Measurements from ENCODE around the gene RBKS. TPM values are rescaled to one million over a fixed set of nuclear protein-coding genes. Genes with fewer than 3 reads are reported as not detected.

The RBKS gene
- polyA plus RNA-seq, 3 donors: 7.9 to 8.9 (median 8.2) TPM

DNA sequence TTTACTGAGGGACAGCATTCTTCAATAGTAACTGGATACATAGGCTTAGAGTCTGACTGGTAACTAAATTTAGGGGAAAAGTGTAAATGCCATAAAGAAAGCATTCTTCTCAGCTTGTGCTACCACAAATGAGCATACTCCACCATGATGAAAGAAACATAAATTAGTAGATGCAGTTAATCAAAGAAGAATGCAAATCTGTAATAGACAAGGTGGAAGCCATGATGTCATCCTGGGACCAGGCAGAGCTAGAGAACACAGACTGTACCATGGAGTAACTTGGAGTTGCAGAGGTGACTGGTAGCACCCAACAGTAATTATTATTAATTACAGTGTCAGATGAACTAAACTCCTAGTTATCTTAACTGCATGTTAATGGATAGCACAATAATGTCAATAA lies 51.7 kb downstream of the RBKS start:
- DNase-seq (ENCODE audit: low read depth in 3 of 3, low spot score in 2 of 3): no peak

DNA sequence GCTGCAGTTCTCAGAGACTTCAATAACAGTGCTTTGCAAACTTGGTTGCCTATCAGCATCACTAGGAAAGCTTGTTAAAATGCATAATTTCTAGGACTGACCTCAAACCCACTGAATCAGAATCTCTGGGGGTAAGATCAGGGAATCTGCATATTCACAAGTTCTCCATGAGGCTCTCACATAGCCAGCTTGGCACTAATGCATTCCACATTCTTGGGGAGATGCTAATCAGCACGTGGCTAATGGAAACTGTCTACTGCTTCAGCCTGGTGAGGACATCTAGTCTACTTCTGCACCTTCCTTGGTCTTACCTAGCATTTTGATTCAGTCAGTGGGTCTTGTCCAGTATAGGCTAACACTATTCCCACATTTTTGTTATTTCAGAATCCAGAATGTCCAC lies 56.3 kb downstream of the RBKS start:
- DNase-seq (ENCODE audit: low read depth in 3 of 3, low spot score in 2 of 3): no peak

DNA sequence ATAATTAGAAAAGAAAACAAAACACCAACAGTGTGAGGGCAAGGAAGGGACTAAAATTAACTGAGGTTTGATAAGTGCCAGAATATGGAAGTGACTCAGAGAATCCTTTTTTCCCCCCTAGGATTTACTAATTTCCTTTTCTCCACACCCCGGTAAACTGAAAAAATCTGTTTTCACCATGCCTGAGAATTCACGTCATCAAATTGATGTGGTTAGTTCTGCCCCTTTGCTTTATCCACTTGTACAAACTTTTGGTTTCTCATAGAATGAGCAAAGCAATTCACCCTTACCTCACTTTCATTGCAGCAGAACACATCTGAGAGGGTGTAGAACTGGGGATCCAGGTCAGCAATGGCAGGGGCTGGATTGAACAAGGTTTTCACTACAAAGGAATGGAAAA lies 57.8 kb downstream of the RBKS start:
- no peak for DNase-seq (ENCODE audit: low read depth in 3 of 3, low spot score in 2 of 3)

DNA sequence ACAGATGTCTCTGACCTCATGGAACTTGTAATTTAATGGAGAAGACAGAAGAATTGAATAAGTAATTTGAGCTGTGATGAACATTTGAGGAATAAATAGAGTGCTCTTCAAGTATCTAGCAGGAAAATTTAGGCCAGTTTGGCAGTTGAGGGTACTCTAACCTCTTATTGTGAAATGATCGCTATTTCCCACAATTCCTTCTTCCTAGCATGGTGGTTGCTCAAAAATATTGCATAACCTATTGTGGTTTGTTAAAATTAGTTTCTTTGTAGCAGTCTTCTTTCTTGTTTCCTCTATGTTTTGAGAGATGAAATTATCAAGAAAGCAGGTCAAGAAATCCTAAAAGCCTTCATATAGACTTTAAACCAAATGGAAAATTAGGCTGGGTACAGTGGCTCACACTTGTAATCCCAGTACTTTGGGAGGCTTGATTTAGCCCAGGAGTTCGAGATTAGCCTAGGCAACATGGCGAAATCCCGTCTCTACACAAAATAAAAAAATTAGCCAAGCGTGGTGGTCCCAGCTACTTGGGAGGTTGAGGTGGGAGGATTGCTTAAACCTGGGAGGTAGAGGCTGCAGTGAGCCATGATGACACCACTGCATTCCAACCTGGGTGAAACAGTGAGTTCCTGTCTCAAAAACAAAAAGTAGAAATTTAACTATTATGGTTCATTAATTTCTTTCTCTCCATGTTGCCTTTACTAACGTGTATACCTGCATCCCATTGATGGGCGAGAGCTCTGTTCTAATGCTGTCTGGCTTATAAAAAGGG lies 58.7 kb downstream of the RBKS start:
- no peak for DNase-seq (ENCODE audit: low read depth in 3 of 3, low spot score in 2 of 3)

DNA sequence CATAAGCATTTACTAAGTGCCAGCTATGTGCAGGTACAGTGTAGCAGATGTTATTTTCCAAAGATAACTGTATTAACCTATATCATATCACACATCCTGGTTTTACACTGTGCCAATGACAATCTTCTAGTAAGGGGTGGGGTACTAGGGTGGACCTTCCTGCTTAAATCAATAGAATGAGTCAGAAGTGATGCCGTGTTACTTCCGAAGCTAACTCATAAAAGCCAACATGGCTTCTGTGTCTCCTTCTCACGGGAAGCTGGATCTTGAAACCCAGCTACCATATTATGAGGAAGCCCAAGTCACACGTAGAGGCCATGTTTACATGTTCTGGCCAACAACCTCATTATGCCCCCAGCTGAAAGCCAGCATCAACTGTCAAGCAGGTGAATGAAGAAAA lies 59.5 kb downstream of the RBKS start:
- no peak for DNase-seq (ENCODE audit: low read depth in 3 of 3, low spot score in 2 of 3)

DNA sequence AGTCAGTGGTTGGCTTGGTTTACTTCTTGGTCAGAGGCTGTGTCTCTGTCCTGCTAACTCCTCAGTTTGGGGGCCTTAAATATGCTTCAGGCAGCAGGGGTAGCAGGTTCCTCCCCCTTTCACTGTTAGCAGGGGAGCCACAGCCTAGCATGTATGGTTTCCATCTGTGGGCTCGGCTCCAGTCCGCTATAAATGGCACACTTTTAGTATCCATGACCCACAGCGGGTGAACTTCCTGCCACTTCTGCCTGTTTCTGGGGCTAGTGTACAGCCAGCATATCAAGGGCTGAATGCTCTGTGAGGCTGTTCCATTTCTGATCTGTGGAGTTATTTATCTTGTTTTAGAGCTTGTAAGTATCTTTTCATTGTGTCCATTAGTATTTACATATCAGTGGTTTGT lies 60.4 kb downstream of the RBKS start:
- no peak for DNase-seq (ENCODE audit: low read depth in 3 of 3, low spot score in 2 of 3)

DNA sequence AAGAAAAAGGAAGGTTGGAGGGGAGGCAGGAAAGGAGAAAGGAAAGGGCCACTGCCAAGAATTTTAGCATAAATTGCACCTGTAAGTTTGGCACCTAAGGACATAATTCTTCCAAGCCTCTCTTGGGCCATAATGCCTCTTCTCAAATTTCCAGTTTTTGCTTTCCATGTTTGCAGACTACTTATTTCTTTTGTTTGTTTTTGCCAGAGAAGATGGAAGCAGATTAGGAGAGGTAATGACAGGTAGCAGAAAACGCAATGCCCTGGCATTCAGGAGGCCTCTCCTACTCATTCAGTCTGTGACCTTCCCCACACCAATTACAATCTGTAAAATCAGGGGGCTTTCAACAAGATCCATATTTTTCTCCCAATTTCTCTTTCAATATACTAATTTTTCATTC lies 61.9 kb downstream of the RBKS start:
- no peak for DNase-seq (ENCODE audit: low read depth in 3 of 3, low spot score in 2 of 3)

DNA sequence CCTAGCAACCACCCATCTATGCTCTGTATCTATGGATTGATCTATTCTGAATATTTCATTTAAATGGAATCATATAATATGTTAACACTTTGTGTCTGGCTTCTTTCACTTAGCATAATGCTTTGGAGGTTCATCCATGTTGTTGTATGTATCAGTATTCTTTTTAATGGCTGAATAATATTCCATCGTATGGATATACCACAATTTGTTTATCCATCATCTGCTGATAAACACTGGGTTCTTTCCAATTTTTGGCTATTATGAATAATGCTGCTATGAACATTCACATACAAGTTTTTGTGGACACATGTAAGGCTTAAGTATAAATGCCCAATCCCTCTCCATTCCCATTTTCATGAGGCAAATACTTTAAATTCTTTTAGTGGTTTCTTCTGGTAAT lies 65.8 kb downstream of the RBKS start:
- no peak for DNase-seq (ENCODE audit: low read depth in 3 of 3, low spot score in 2 of 3)

DNA sequence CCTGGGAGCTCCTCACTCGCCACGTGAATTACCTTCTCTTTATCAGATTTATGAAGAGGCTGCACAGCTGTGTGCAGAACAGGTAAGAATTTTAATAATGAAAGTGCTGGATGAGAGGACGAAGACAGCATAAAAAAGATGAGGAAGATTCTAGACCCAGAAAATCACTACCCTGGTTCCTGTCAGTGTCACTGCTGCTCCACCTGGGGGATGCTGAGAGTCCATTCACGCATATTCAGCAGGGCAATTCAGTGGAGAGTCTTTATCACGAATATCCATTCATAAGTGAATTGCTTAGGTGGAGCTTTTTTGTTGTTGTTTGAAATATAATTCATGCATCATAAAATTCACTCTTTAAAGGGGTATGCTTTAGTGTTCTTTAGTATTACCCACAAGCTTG lies 66.6 kb downstream of the RBKS start:
- no peak for DNase-seq (ENCODE audit: low read depth in 3 of 3, low spot score in 2 of 3)

DNA sequence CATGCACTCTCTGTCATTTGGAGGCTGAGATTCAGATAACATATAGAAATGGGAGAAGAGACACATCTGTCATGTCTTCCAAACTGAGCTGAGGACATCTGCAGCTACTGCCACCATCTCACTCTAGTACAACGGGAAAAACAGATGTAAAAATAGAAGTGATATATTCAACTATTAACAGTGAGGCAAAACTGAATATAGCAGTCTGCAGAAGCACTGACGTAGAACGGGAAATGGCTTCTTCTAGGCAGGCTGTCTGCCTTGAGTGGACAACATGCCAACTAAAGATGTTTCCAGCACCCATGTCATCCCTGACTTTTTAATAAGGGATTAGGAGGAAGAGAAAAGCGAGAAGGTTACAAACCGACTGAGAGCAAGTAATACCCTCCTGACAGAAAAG lies 67.1 kb downstream of the RBKS start:
- no peak for DNase-seq (ENCODE audit: low read depth in 3 of 3, low spot score in 2 of 3)

DNA sequence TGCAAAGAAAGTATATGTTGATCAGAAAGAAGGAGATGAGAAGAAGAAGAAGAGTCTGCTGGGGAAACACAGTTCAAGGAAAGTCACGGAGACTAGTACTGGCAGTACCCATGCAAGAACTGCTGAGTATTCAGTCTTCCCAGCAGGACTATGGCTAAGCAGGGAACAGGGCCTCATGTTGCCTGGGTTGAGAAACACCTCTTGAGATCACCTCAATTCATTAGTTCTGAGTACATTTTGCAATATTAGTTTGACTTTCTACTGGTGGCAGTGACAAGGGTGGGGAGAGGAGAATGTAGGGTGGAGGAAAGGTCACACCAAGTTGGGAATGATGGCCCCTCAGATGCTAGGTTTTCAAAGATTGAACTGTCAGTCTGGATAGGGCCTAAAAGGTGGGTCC lies 68.1 kb downstream of the RBKS start:
- no peak for DNase-seq (ENCODE audit: low read depth in 3 of 3, low spot score in 2 of 3)

DNA sequence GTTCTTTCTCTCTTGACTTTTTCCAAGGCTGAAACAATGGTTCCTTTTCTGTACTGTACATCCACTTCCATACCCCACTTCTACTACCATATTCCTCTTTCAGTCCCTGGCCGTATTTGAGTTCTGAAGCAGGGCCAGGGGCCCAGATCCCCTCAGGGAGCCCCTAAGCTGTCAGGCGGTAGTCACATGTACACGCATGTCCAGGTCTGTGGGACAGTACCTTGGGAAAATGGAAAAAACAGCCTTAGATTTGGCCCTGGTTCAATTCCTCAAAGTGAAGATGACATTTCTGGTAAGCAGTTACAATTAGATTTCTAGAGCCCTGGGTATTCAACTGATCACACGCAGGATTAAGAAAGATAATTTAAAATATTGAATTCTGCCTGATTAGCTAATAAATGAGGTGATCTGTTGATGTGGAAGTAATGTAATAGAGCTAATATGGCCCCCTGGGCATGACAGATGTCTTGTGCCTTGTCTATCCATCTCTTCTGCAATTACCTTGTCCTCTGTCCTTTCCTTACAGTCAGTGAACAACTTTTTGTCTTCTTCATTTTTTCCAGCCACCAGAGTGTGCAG lies 74.2 kb downstream of the RBKS start:
- no peak for DNase-seq (ENCODE audit: low read depth in 3 of 3, low spot score in 2 of 3)

DNA sequence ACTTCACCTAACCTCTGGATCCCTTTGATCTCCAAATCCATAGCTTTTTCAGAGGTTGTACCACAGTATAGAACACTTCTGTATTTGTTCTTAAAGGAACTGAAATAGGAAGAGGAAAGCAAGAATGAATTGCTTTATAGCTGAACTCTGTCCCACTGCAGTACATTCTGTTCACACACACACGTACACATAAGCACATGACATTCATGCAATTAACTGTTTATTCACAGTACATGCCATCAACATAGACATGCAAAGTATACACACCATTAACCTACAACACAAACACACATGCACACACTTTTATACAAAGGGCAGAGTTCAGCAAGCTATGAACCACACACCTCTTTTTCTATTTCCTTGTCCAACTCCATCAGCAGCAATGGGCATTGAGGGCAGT lies 75.4 kb downstream of the RBKS start:
- no peak for DNase-seq (ENCODE audit: low read depth in 3 of 3, low spot score in 2 of 3)

DNA sequence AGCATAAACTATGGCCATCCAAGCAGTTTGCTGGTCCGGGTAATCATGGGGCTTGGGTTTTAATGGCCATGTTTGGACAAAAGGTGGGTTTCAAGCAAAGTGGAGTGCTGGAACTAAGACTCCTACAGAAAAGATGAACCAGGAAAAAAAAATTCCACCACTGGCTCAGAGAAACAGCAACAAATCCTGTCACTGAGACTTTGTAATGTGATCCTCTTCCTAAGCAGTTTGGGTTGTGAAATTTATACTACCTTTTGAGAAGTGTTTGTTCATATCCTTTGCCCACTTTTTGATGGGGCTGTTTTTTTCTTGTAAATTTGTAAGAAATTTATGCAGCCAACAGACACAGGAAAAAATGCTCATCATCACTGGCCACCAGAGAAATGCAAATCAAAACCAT lies 78.4 kb downstream of the RBKS start:
- no peak for DNase-seq (ENCODE audit: low read depth in 3 of 3, low spot score in 2 of 3)

DNA sequence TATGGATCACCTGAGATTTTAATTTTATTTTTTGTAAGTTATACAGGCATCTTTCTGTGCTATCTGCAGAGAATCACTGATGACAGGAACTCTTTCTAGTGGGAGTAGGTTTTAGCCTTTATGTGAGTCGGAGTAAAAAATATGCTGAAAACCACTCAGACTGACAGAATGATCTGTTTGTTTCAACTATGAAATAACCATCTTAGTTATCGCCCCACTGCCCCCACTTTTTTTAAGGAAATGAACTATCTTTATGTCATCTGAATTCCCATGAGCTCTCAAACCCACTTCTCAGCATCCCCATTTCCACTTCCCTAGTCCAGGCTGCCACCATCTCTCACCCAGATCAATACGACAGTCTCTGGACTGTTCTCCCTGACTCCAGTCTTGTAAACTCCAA lies 79.7 kb downstream of the RBKS start:
- no peak for DNase-seq (ENCODE audit: low read depth in 3 of 3, low spot score in 2 of 3)

DNA sequence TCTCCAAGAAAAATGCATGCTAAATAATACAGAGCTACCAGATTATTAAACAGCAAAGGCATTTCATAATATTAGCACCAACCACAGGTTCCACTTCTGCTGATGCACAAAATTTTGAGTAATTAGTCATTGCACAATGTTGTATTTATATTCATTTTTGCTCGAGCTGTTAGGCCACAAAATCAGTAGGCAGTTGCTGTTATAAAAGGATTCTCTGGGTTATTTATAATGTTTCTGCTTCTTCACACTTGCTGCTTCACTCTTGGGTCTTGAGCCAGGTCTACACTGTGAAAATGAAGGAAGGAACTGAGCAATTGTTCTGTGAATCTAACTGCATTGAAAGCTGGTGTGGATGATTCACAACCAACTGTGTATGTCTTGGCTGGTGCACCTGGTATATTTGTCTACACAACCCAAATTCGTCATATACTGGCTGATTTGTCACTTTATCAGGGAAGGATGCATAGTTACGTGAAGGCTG lies 80.4 kb downstream of the RBKS start:
- no peak for DNase-seq (ENCODE audit: low read depth in 3 of 3, low spot score in 2 of 3)

DNA sequence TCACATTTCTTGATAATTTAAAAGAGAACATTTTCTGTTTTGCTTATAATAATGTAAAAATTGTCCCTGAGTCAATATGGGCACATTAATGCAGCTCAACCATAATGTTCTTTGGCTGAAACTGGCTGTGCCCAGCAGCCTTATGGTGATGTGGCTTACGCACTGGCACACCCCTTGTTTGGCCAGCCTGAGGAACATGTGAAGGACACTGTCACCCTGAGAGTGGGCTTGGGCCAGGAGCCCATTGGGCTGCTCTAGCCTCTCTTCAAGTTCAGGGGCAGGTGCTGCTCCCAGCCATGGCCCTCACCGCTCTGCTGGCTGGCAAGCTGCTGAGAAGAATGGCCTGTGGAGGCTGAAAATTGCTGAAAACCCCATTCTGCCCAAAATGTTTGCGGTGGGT lies 81.2 kb downstream of the RBKS start:
- no peak for DNase-seq (ENCODE audit: low read depth in 3 of 3, low spot score in 2 of 3)

DNA sequence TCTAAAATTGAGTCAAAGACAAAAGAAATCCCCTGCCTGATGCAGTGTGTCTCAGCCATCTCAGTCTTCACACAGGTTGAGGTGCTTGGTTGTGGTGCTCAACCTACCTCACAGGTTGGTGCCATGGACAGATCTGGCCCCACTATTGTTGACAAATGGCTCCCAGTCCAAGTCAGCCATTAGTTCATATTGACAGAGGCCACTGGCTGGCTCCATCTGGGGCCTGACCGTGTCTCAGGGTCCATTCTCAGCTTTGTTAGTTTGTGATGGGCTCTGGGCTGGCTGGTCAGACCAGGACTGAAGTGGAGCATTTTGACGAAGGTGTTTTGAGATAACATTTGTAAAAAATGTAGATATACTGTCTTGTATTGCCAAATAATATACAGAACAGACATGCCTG lies 81.8 kb downstream of the RBKS start:
- DNase-seq (ENCODE audit: low read depth in 3 of 3, low spot score in 2 of 3): no peak

DNA sequence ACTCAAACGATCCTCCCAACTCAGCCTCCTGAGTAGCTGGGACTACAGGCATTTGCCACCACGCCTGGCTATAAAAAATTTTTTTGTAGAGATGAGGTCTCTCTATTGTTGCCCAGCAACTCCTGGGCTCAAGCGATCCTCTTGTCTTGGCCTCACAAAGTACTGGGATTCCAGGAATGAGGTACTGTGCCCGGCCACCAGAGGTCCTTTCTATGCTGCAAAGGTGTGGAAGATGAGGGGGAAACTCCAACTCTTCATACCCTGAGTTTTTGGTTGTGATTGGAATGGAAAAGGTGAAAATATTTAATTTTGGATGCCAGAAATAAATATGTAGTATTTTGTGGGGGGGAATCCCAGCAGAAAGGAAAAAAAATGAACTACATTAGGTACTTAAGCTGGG lies 82.7 kb downstream of the RBKS start:
- DNase-seq (ENCODE audit: low read depth in 3 of 3, low spot score in 2 of 3): no peak

DNA sequence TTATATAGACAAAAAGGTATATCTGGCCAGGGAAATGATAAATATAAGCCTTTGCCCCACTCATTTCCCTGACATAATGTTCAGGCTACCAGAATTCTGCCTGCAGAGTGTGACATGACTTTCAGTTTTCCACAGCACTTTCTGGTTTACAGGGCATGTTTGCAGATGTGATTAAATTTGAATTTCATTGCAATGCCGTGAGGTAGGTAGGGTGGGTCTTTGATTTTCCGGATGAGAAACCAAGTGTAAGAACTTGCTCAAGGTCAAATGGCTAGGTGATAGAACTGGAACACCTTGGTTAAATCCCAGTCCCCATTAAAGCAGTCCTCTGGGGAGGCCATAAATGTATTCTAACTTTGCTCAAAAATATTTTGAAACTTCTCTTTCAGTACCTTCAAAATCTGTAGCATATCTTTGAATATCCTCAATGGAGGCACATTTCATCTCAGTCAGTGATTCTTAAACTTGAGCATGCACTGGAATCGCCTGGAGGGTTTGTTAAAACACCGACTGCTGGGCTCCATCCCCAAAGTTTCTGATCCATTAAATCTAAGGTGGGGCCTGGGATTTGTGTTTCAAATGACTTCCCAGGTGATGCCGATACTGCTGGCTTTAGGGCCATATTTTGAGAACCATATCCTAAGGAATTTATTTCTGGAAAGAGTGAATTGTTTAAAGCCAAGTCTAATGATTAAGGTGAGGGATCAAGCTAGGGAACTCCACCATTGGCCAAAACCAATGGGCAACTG lies 83.7 kb downstream of the RBKS start:
- DNase-seq (ENCODE audit: low read depth in 3 of 3, low spot score in 2 of 3): peak in 1 of 3 donors; percentile 21

DNA sequence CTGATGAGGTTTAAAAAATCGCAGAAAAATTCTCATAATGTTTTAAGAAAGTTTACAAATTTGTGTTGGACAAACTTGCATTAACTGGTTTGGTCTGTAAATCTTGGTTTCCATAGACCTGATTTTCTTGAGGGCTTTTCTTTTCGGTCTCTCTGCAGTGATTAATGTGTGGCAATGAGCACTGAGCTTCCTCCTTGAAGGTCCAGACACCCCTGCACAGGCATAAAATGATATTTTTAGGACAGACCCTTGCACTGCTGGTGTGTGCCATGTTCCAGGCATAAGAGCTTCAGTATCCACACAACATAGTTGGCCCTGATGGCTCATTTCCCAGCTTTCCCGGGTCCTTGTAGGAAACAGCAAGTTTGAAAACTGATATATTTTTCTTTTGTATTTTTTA lies 85.0 kb downstream of the RBKS start:
- DNase-seq (ENCODE audit: low read depth in 3 of 3, low spot score in 2 of 3): no peak

DNA sequence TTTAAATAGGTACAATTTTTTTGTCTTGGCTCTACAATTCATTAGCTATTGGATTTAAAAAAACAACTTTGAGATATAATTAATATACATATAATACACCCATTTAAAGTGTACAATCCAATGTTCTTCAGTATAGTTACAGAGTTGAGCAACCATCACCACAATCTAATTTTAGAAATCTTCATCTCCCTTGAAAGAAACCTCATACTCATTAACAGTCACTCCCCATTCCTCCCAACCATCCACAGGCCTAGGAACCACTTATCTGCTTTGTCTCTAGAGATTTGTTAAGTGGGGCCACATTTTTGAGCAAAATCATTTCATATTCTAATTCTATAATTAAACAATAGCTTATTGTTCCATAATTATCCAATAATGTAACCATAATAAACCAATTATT lies 86.0 kb downstream of the RBKS start:
- no peak for DNase-seq (ENCODE audit: low read depth in 3 of 3, low spot score in 2 of 3)
